H1 (cell line): ENCODE data around the gene SCYL3. TPM values are rescaled to one million over a fixed set of nuclear protein-coding genes. Genes with fewer than 3 reads are reported as not detected.

Experiments
- CTCF ChIA-PET: fragments of 300-600 bp; sonication (Branson Sonifier 250); formaldehyde crosslinking; loops from one replicate; lab custom pipeline; 2021; ENCODE audit not compliant: partially characterized antibody; lab: Charles Lee
- POLR2A ChIA-PET: fragments of 300-600 bp; sonication (Branson Sonifier 250); formaldehyde crosslinking; loops from one replicate; lab custom pipeline; 2021; ENCODE audit warnings: inconsistent platforms; ENCODE audit not compliant: partially characterized antibody; lab: Charles Lee
- DNase-seq, 2 experiments: peaks; one replicate each; pipeline versions ENCODE4 v3.0.0 to v3.0.0-alpha.2; 2010 to 2022; ENCODE audit warnings: low spot score in 2 of 2, low read depth in 1 of 2, mixed read lengths in 1 of 2
- FAIRE-seq: peaks from 2 replicates; lab custom pipeline; 2011; peaks lifted over from hg19 to GRCh38; lab: Jason Lieb, UNC
- H2AFZ ChIP-seq: 2 replicates; pipeline ENCODE4 v1.8.1; 2012; ENCODE audit warnings: low read length, inconsistent platforms
- H2AK5ac ChIP-seq: 2 replicates; pipeline ENCODE4 v1.6.1; 2013; ENCODE audit warnings: low read depth, low read length
- H2BK120ac ChIP-seq: replicated peaks from 2 replicates; pipeline ENCODE3; 2013; ENCODE audit warnings: low read depth, low read length, inconsistent platforms
- H2BK12ac ChIP-seq: 2 replicates; pipeline ENCODE4 v1.6.1; 2013; ENCODE audit warnings: low read depth, low read length
- H2BK15ac ChIP-seq: 2 replicates; pipeline ENCODE4 v1.6.1; 2013; ENCODE audit warnings: low read length
- H2BK20ac ChIP-seq: 2 replicates; pipeline ENCODE4 v1.6.1; 2013; ENCODE audit warnings: low read length
- H2BK5ac ChIP-seq: 2 replicates; pipeline ENCODE4 v1.6.1; 2013; ENCODE audit warnings: low read depth, low read length
- H3K14ac ChIP-seq: 2 replicates; pipeline ENCODE4 v1.6.1; 2013; ENCODE audit warnings: inconsistent platforms; ENCODE audit not compliant: insufficient read length
- H3K18ac ChIP-seq: 2 replicates; pipeline ENCODE4 v1.6.1; 2013; ENCODE audit warnings: low read length; ENCODE audit errors: extremely low read depth
- H3K23ac ChIP-seq: 2 replicates; pipeline ENCODE4 v1.6.1; 2013; ENCODE audit warnings: inconsistent platforms; ENCODE audit not compliant: insufficient read length
- H3K23me2 ChIP-seq: 2 replicates; pipeline ENCODE4 v1.6.1; 2013; ENCODE audit warnings: low read depth, low read length
- H3K27ac ChIP-seq: 2 replicates; pipeline ENCODE4 v1.6.1; 2011; ENCODE audit warnings: low read depth, low read length, inconsistent platforms
- H3K27me3 ChIP-seq, 4 experiments: replicated peaks in 1 of 4; 1 replicate in 1 of 4; 2 replicates in 3 of 4; pipeline versions ENCODE4 v1.6.1 to v1.8.1; 2011 to 2013; ENCODE audit warnings: low read length in 3 of 4, mild to moderate bottlenecking in 3 of 4, inconsistent platforms in 2 of 4, mixed read lengths in 2 of 4, moderate library complexity in 1 of 4; ENCODE audit not compliant: control insufficient read depth in 3 of 4, insufficient read depth in 3 of 4; ENCODE audit errors: extremely low read depth in 1 of 4
- H3K36me3 ChIP-seq, 4 experiments: 2 replicates each; pipeline versions ENCODE4 v1.6.1 to v1.8.1; 2011 to 2013; ENCODE audit warnings: mild to moderate bottlenecking in 4 of 4, low read length in 3 of 4, moderate library complexity in 2 of 4, control low read depth in 1 of 4, inconsistent platforms in 1 of 4; ENCODE audit not compliant: insufficient read depth in 4 of 4, control insufficient read depth in 2 of 4
- H3K4ac ChIP-seq: replicated peaks from 2 replicates; pipeline ENCODE3; 2013; ENCODE audit warnings: low read length, low read depth, mixed read lengths, inconsistent platforms; ENCODE audit not compliant: insufficient read length
- H3K4me1 ChIP-seq, 4 experiments: replicated peaks in 1 of 4; 1 replicate in 1 of 4; 2 replicates in 3 of 4; pipeline versions ENCODE4 v1.6.1 to v1.8.1; 2011 to 2013; ENCODE audit warnings: low read length in 3 of 4, inconsistent platforms in 2 of 4, mixed read lengths in 1 of 4; ENCODE audit not compliant: insufficient read depth in 4 of 4, control insufficient read depth in 3 of 4
- H3K4me2 ChIP-seq, 2 experiments: 2 replicates each; pipeline versions ENCODE4 v1.6.1 to v1.8.1; 2011 to 2013; ENCODE audit warnings: low read depth in 2 of 2, low read length in 2 of 2, control low read depth in 1 of 2, inconsistent platforms in 1 of 2, mild to moderate bottlenecking in 1 of 2; ENCODE audit not compliant: insufficient read depth in 1 of 2
- H3K4me3 ChIP-seq, 4 experiments: fragments of 200-600, 300-600 bp in 1 of 4; sonication (generic), shearing (Covaris generic), sonication (Bioruptor Twin) in 1 of 4; 2 replicates each; pipeline versions ENCODE4 v1.5.1 to v1.8.1; 2011 to 2016; ENCODE audit warnings: low read length in 4 of 4, low read depth in 3 of 4, control low read depth in 2 of 4, inconsistent platforms in 2 of 4, mild to moderate bottlenecking in 2 of 4, mixed read lengths in 1 of 4, moderate library complexity in 1 of 4; ENCODE audit not compliant: insufficient read depth in 2 of 4; ENCODE audit errors: extremely low read depth in 1 of 4
- H3K56ac ChIP-seq: replicated peaks from 2 replicates; pipeline ENCODE3; 2013; ENCODE audit warnings: low read depth, mild to moderate bottlenecking, mixed read lengths, low read length, inconsistent platforms; ENCODE audit not compliant: insufficient read length
- H3K79me1 ChIP-seq: 2 replicates; pipeline ENCODE4 v1.6.1; 2013; ENCODE audit warnings: low read depth, low read length, control low read depth
- H3K79me2 ChIP-seq, 2 experiments: 2 replicates each; pipeline versions ENCODE4 v1.6.1 to v1.8.1; 2012 to 2013; ENCODE audit warnings: low read length in 2 of 2, mild to moderate bottlenecking in 2 of 2, inconsistent platforms in 1 of 2; ENCODE audit not compliant: insufficient read depth in 2 of 2, control insufficient read depth in 1 of 2
- H3K9ac ChIP-seq, 4 experiments: replicated peaks in 1 of 4; 1 replicate in 1 of 4; 2 replicates in 3 of 4; pipeline versions ENCODE4 v1.6.1 to v1.8.1; 2011 to 2013; ENCODE audit warnings: low read depth in 3 of 4, low read length in 3 of 4, control low read depth in 2 of 4, mild to moderate bottlenecking in 2 of 4, moderate library complexity in 2 of 4, inconsistent platforms in 1 of 4; ENCODE audit errors: extremely low read depth in 1 of 4
- H3K9me3 ChIP-seq, 2 experiments: 2 replicates each; pipeline versions ENCODE4 v1.6.1 to v1.8.1; 2012 to 2013; ENCODE audit warnings: mild to moderate bottlenecking in 2 of 2, moderate library complexity in 2 of 2, control low read depth in 1 of 2, inconsistent platforms in 1 of 2, low read depth in 1 of 2, low read length in 1 of 2, mixed read lengths in 1 of 2; ENCODE audit not compliant: insufficient read depth in 2 of 2
- H4K20me1 ChIP-seq, 2 experiments: replicated peaks in 1 of 2; 2 replicates each; pipeline versions ENCODE3 to v1.8.1; 2011 to 2013; ENCODE audit warnings: inconsistent platforms in 2 of 2, low read length in 2 of 2, mild to moderate bottlenecking in 1 of 2; ENCODE audit not compliant: insufficient read depth in 2 of 2, control insufficient read depth in 1 of 2
- H4K5ac ChIP-seq: 2 replicates; pipeline ENCODE4 v1.6.1; 2013; ENCODE audit warnings: low read length, low read depth, mixed read lengths, inconsistent platforms; ENCODE audit not compliant: insufficient read length
- H4K8ac ChIP-seq: 2 replicates; pipeline ENCODE4 v1.8.0; 2013; ENCODE audit warnings: mild to moderate bottlenecking, moderate library complexity, low read length, inconsistent platforms; ENCODE audit not compliant: insufficient read depth; ENCODE audit errors: extremely low read depth
- H4K91ac ChIP-seq: replicated peaks from 2 replicates; pipeline ENCODE3; 2013; ENCODE audit warnings: low read length, mixed read lengths, inconsistent platforms; ENCODE audit not compliant: insufficient read length
- ASH2L ChIP-seq: fragments of 200-600, 300-600 bp; sonication (generic); IDR thresholded peaks from one replicate; pipeline ENCODE4 v1.7.1; 2017; ENCODE audit warnings: low read length
- CBX5 ChIP-seq: fragments of 300-800, 300-1000 bp; sonication (generic); IDR thresholded peaks from 2 replicates; pipeline ENCODE4 v1.7.1; 2016; ENCODE audit warnings: antibody characterized with exemption, low read length, low read depth
- RBBP5 ChIP-seq: IDR thresholded peaks from 2 replicates; pipeline ENCODE4 v1.7.1; 2012; ENCODE audit warnings: low read depth, mild to moderate bottlenecking, inconsistent platforms, low read length, moderate library complexity, borderline replicate concordance
- RXRA ChIP-seq: IDR thresholded peaks from 2 replicates; pipeline ENCODE4 v1.6.1; 2011; ENCODE audit warnings: low read depth, mild to moderate bottlenecking, low read length, moderate library complexity; ENCODE audit not compliant: insufficient read depth
- SAP30 ChIP-seq: fragments of 300-600 bp; sonication (generic); IDR thresholded peaks from 2 replicates; pipeline ENCODE4 v1.7.1; 2012; ENCODE audit warnings: low read length, moderate library complexity, mild to moderate bottlenecking, inconsistent platforms; ENCODE audit not compliant: insufficient read depth, insufficient replicate concordance
- WGBS, 2 experiments: shearing (Covaris generic) in 1 of 2; methylation state at CpG; one replicate each; pipeline versions ENCODE4 v1.1.6 to v1.1.7; 2013 to 2015; ENCODE audit warnings: low lambda C conversion rate in 2 of 2, mixed read lengths in 2 of 2, inconsistent platforms in 1 of 2, low coverage in 1 of 2, missing lambda C conversion rate in 1 of 2; ENCODE audit not compliant: insufficient replicate concordance in 2 of 2, insufficient coverage in 1 of 2, insufficient read length in 1 of 2; ENCODE audit errors: extremely low coverage in 1 of 2, missing lambda C conversion rate in 1 of 2; 5-methylcytosine and 5-hydroxymethylcytosine counted together
- polyA plus RNA-seq, 7 experiments: library from polyadenylated mRNA; depleted of rRNA in 3 of 7; stranded (reverse) in 5 of 7; unstranded in 2 of 7; fragments of >200 nt in 5 of 7; fragments of 200-250 nt in 2 of 7; gene quantifications; 1 replicate in 5 of 7; 2 replicates in 1 of 7; 4 replicates in 1 of 7; pipeline versions ENCODE4 v1.2.1 to v1.2.3, GENCODE V29; 2011 to 2013; ENCODE audit warnings: missing spikeins in 2 of 7, mixed read lengths in 2 of 7
- total RNA-seq: library from RNA; stranded (reverse); fragmentation: NEBNext Ultra II Directional; extraction: Animal tissue kit (Norgen Biotek cat#: 25700); gene quantifications from 2 replicates; pipeline ENCODE4 v1.2.1, GENCODE V29; 2021

The SCYL3 gene
- total and polyA plus RNA-seq, 2 of the 8 experiments (the other 6 are each of a cell fraction or from before 2014, with no cell fraction given), result 2.7 to 5.3 TPM

DNA sequence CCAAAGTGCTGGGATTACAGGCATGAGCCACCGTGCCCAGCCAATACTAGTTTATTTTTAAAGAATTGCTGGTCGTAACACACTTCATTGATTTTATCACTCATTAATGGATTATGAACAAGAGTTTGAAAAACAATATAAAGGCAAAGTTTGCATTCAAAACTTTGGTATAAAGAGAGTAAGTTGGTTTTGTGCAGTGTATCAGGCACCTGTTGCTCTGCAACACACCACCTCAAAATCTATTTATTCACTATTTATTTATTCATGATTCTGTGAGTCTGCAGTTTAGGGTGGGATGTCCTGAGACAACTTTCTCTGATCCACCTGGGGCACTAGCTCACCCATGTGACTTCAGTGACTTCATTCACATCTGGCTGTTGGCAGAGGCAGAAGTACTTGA lies 88.8 kb downstream of the SCYL3 start:
- no peak overlapping the region for H2BK5ac ChIP-seq
- WGBS, 2 experiments, result 98% methylated on average over 2 of the region's 2 CpGs; no CpG with 5 or more reads in 1 of the 2 experiments
- CTCF ChIA-PET, result interaction anchor here (1.4 kb wide), 1 partner anchor 218 kb away, joined by 3 read pairs; the partner anchor contains the start of gene F5
- H4K20me1 ChIP-seq, result peaks cover 2% of the 10 kb centered on the region in 2 experiments
- H3K9ac ChIP-seq, result no peak overlapping the region
- H2AFZ ChIP-seq, result no peak overlapping the region
- H3K9me3 ChIP-seq, result no peaks in the 10 kb centered on the region
- H2BK12ac ChIP-seq, result no peak overlapping the region
- H4K8ac ChIP-seq, result no peak overlapping the region
- no peak overlapping the region for H4K5ac ChIP-seq
- no peak overlapping the region for H3K23ac ChIP-seq
- H4K91ac ChIP-seq, result no peak overlapping the region
- H3K27me3 ChIP-seq, result no peaks in the 10 kb centered on the region
- H2AK5ac ChIP-seq, result no peak overlapping the region
- H3K14ac ChIP-seq, result no peak overlapping the region
- FAIRE-seq, result no peak
- no peak overlapping the region for H2BK15ac ChIP-seq
- DNase-seq, result no peak
- POLR2A ChIA-PET, result no interaction called here
- no peak overlapping the region for H3K4me3 ChIP-seq
- no peak overlapping the region for H3K56ac ChIP-seq
- H3K36me3 ChIP-seq, result peaks cover 2 to 75% (median 22%) of the 10 kb centered on the region in 4 experiments; a peak in 7 of 8 replicates
- no peak overlapping the region for H3K4me2 ChIP-seq
- H3K27ac ChIP-seq, result no peak overlapping the region
- H3K4me1 ChIP-seq, result no peaks in the 10 kb centered on the region
- no peaks in the 10 kb centered on the region for H3K79me1 ChIP-seq
- H2BK20ac ChIP-seq, result no peak overlapping the region
- H3K79me2 ChIP-seq, result peaks cover 0 to under 1% of the 10 kb centered on the region in 2 experiments; a peak in 1 of 4 replicates
- TF ChIP-seq SAP30 (no peak), RXRA (no peak), RBBP5 (no peak), CBX5 (no peak), ASH2L (no peak)
- H3K23me2 ChIP-seq, result no peaks in the 10 kb centered on the region
- H3K4ac ChIP-seq, result no peak overlapping the region
- no peak overlapping the region for H2BK120ac ChIP-seq
- no peak overlapping the region for H3K18ac ChIP-seq
